HL-60 (cell line): ENCODE data around the gene DSTYK.

ENCODE experiments used
- CTCF ChIP-seq: IDR thresholded peaks from one replicate; pipeline ENCODE4 v1.5.1; 2011; ENCODE audit warnings: low read length, control low read depth, inconsistent platforms; ENCODE audit not compliant: insufficient read depth
- GABPA ChIP-seq: IDR thresholded peaks from 2 replicates; pipeline ENCODE4 v1.6.1; 2012; ENCODE audit warnings: low read depth
- POLR2AphosphoS5 ChIP-seq: IDR thresholded peaks from 2 replicates; pipeline ENCODE4 v1.6.1; 2012; ENCODE audit warnings: low read depth
- REST ChIP-seq: IDR thresholded peaks from 2 replicates; pipeline ENCODE4 v1.6.1; 2012; ENCODE audit warnings: low read depth; ENCODE audit not compliant: insufficient replicate concordance
- SPI1 ChIP-seq: IDR thresholded peaks from 2 replicates; pipeline ENCODE4 v1.6.1; 2012; ENCODE audit warnings: low read depth, mild to moderate bottlenecking, borderline replicate concordance

- TF ChIP-seq CTCF (no peak), REST (no peak), POLR2AphosphoS5 (no peak), GABPA (no peak), SPI1 (no peak)
Measured at GRCh38 chr1:205137901-205138300, 73.6 kb downstream of the DSTYK start.
